ENCODE results near the gene SLC8A3.

SLC8A3 gene

DNA sequence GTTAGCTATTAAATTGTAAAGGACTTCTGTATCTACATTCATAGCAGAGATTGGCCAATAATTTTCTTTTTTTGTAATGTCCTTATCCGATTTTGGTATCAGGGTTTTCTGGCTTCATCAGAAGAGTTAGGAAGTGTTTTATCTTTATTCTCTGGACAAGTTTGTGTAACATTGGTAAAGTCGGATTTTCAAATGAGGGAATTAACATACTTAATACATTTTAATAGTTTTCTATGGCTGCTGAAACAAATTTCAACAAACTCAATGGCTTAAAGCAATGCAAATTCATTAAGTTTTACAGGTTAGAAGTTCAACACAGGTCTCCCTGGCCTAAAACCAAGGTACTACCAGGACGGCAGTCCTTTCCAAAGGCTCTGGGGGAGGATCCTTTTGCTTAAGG, 13.2 kb upstream of the SLC8A3 start:
- Histone ChIP-seq H3K27me3 (ENCODE audit: low read depth, low read length) (peaks cover 20% of the 10 kb centered on the region), H3K79me2 (ENCODE audit: low read length) (no peaks in the 10 kb centered on the region)
- no peak for TF ChIP-seq EZH2phosphoT487 (IDR thresholded peaks at IDR 0.05; ENCODE audit: low read depth)
- TF ChIP-seq, protein P1, sequence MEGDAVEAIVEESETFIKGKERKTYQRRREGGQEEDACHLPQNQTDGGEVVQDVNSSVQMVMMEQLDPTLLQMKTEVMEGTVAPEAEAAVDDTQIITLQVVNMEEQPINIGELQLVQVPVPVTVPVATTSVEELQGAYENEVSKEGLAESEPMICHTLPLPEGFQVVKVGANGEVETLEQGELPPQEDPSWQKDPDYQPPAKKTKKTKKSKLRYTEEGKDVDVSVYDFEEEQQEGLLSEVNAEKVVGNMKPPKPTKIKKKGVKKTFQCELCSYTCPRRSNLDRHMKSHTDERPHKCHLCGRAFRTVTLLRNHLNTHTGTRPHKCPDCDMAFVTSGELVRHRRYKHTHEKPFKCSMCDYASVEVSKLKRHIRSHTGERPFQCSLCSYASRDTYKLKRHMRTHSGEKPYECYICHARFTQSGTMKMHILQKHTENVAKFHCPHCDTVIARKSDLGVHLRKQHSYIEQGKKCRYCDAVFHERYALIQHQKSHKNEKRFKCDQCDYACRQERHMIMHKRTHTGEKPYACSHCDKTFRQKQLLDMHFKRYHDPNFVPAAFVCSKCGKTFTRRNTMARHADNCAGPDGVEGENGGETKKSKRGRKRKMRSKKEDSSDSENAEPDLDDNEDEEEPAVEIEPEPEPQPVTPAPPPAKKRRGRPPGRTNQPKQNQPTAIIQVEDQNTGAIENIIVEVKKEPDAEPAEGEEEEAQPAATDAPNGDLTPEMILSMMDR (IDR thresholded peaks at IDR 0.05; ENCODE audit: low read depth, low read length) = no peak

DNA sequence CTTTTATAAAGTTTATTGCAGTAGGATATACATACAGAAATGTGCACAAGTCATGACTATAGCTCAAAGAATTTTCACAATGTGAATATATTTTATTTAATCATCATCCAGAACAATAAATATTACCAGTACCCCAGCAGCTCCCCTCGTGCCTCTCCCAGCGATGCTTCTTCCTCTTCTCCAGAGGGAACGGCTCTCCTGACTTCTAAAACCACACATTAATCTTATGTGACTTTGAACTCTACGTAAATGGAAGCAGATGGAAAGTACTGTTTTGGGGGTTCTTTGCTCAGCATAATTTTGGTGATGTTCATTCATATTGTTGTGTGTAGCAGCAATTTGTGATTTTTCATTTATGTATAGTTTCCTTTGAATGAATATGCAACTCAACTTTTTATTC, 4.6 kb upstream of the SLC8A3 start:
- Histone ChIP-seq H3K36me3 (replicated peaks; ENCODE audit: low read depth, low read length) (no peaks in the 10 kb centered on the region), H3K27ac (ENCODE audit: low read length) (no peak overlapping the region), H3K4me1 (ENCODE audit: low read length) (no peaks in the 10 kb centered on the region), H2AFZ (ENCODE audit: low read depth, low read length) (no peak overlapping the region), H3K27me3 (ENCODE audit: low read depth, low read length) (peaks cover 14% of the 10 kb centered on the region), H3K9ac (ENCODE audit: low read length) (no peak overlapping the region), H3K4me2 (ENCODE audit: low read length) (no peak overlapping the region), H3K4me3 (ENCODE audit: low read length) (no peak overlapping the region), H4K20me1 (ENCODE audit: insufficient read depth, low read length) (no peaks in the 10 kb centered on the region), H3K9me3 (ENCODE audit: insufficient read depth, low read length) (no peaks in the 10 kb centered on the region), H3K79me2 (ENCODE audit: low read length) (no peaks in the 10 kb centered on the region)
- no peak for TF ChIP-seq EZH2phosphoT487 (IDR thresholded peaks at IDR 0.05; ENCODE audit: low read depth)
- TF ChIP-seq, protein P1 (IDR thresholded peaks at IDR 0.05; ENCODE audit: low read depth, low read length) = no peak

More for the DNA sequence above, 13.2 kb upstream of the SLC8A3 start:
- Histone ChIP-seq H3K9me3 (ENCODE audit: insufficient read depth, low read length) (no peaks in the 10 kb centered on the region), H3K36me3 (replicated peaks; ENCODE audit: low read depth, low read length) (no peaks in the 10 kb centered on the region), H3K4me2 (ENCODE audit: low read length) (no peak overlapping the region), H3K4me1 (ENCODE audit: low read length) (no peaks in the 10 kb centered on the region), H3K27ac (ENCODE audit: low read length) (no peak overlapping the region), H2AFZ (ENCODE audit: low read depth, low read length) (no peak overlapping the region), H4K20me1 (ENCODE audit: insufficient read depth, low read length) (no peaks in the 10 kb centered on the region), H3K4me3 (ENCODE audit: low read length) (no peak overlapping the region), H3K9ac (ENCODE audit: low read length) (no peak overlapping the region)

DNA sequence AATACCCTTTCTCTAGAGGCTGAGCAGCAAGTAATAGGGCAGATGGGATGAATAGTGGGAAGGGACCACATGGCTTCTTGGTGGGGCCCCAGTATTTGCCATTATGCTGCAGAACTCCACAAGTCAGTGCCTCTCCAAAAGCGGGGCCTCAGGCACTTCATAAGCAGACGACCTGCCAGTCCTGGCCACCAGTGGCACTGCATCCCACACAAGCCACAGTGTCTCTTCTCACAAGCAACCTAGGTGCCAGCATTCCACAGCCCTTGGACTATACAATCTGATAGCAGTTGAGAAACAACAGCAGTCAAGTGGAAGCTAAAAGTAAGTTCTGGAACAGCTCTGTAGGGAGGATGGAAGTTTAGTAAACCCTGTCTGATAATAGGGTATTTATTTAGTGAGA, 4.2 kb upstream of the SLC8A3 start:
- Histone ChIP-seq H3K4me1 (ENCODE audit: low read length) (no peaks in the 10 kb centered on the region), H3K4me3 (ENCODE audit: low read length) (no peak overlapping the region), H4K20me1 (ENCODE audit: insufficient read depth, low read length) (no peaks in the 10 kb centered on the region), H3K27me3 (ENCODE audit: low read depth, low read length) (peaks cover 14% of the 10 kb centered on the region), H3K27ac (ENCODE audit: low read length) (no peak overlapping the region), H3K4me2 (ENCODE audit: low read length) (no peak overlapping the region), H3K79me2 (ENCODE audit: low read length) (no peaks in the 10 kb centered on the region), H3K9me3 (ENCODE audit: insufficient read depth, low read length) (no peaks in the 10 kb centered on the region), H3K36me3 (replicated peaks; ENCODE audit: low read depth, low read length) (no peaks in the 10 kb centered on the region), H3K9ac (ENCODE audit: low read length) (no peak overlapping the region), H2AFZ (ENCODE audit: low read depth, low read length) (no peak overlapping the region)
- no peak for TF ChIP-seq EZH2phosphoT487 (IDR thresholded peaks at IDR 0.05; ENCODE audit: low read depth)
- TF ChIP-seq, protein P1 (IDR thresholded peaks at IDR 0.05; ENCODE audit: low read depth, low read length) = peak; percentile 15; the same call in 1 of the 2 replicates

DNA sequence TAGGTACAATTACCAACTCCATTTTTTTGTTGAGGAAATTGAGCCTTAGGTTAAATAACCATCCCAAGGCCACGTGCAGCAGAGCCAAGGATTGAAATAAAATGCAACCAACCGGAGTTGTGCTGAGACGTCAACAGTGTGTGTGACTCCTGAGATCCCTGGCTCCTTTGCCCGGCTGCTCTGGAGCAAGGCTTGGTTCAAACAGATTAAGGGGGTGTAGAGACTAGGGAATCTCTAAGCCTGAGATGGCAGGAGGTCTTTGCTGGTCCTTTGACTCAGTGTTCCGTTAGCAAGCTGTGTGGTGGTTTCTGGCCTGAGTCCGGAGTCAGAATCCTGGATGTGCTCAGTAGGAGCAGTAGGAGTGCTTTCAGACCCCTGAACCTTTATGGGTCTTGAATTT, 1.4 kb upstream of the SLC8A3 start:
- H4K20me1 ChIP-seq (ENCODE audit: insufficient read depth, low read length) = no peaks in the 10 kb centered on the region
- H3K9ac ChIP-seq (ENCODE audit: low read length) = no peak overlapping the region
- no peak overlapping the region for H3K4me2 ChIP-seq (ENCODE audit: low read length)
- H2AFZ ChIP-seq (ENCODE audit: low read depth, low read length) = no peak overlapping the region
- TF ChIP-seq, protein P1 (IDR thresholded peaks at IDR 0.05; ENCODE audit: low read depth, low read length) = no peak
- TF ChIP-seq EZH2phosphoT487 (IDR thresholded peaks at IDR 0.05; ENCODE audit: low read depth) = no peak
- H3K36me3 ChIP-seq (replicated peaks; ENCODE audit: low read depth, low read length) = no peaks in the 10 kb centered on the region
- no peaks in the 10 kb centered on the region for H3K4me1 ChIP-seq (ENCODE audit: low read length)
- H3K9me3 ChIP-seq (ENCODE audit: insufficient read depth, low read length) = no peaks in the 10 kb centered on the region
- H3K79me2 ChIP-seq (ENCODE audit: low read length) = no peaks in the 10 kb centered on the region
- no peak overlapping the region for H3K4me3 ChIP-seq (ENCODE audit: low read length)
- H3K27ac ChIP-seq (ENCODE audit: low read length) = no peak overlapping the region
- peaks cover 14% of the 10 kb centered on the region for H3K27me3 ChIP-seq (ENCODE audit: low read depth, low read length)
